ENCODE data around the gene USF3.

Gene USF3

GRCh38 chr3:113659996-113660395, 36.4 kb downstream of the USF3 start:
- TF ChIP-seq EZH2phosphoT487 (IDR thresholded peaks at IDR 0.05; ENCODE audit: borderline replicate concordance) (no peak), CTCF (conservative IDR thresholded peaks at IDR 0.05; ENCODE audit: low read length) (no peak)
- no peaks in the 10 kb centered on the region for H3K27me3 ChIP-seq (ENCODE audit: insufficient read depth, low read length, poor library complexity, severe bottlenecking)
- no peak overlapping the region for H3K4me2 ChIP-seq (ENCODE audit: low read depth, low read length, poor library complexity, severe bottlenecking)
- no peak overlapping the region for H3K4me3 ChIP-seq (ENCODE audit: low read length, poor library complexity, severe bottlenecking)
- H3K9ac ChIP-seq (ENCODE audit: low read depth, low read length, poor library complexity, severe bottlenecking), result no peak overlapping the region
- no peaks in the 10 kb centered on the region for H3K79me2 ChIP-seq (ENCODE audit: insufficient read depth, low read length)
- H3K36me3 ChIP-seq (ENCODE audit: insufficient read depth, low read length), result peaks cover 56% of the 10 kb centered on the region
- H3K4me1 ChIP-seq (ENCODE audit: insufficient read depth, low read length, poor library complexity, severe bottlenecking), result peaks cover 2% of the 10 kb centered on the region
- no peak overlapping the region for H2AFZ ChIP-seq (ENCODE audit: low read length)
- H3K9me3 ChIP-seq (ENCODE audit: insufficient read depth, low read depth, low read length), result no peaks in the 10 kb centered on the region
- no peaks in the 10 kb centered on the region for H4K20me1 ChIP-seq (ENCODE audit: insufficient read depth, low read length, poor library complexity, severe bottlenecking)
- no peaks in the 10 kb centered on the region for H3F3A ChIP-seq (ENCODE audit: low read depth)
- H3K9me2 ChIP-seq (replicated peaks; ENCODE audit: low read depth, low read length), result no peaks in the 10 kb centered on the region

- Histone ChIP-seq H2AFZ (ENCODE audit: low read length) (no peak overlapping the region), H3K9me3 (ENCODE audit: insufficient read depth, low read depth, low read length) (no peaks in the 10 kb centered on the region), H3K9ac (ENCODE audit: low read depth, low read length, poor library complexity, severe bottlenecking) (no peak overlapping the region), H3K4me3 (ENCODE audit: low read length, poor library complexity, severe bottlenecking) (no peak overlapping the region), H3K27me3 (ENCODE audit: insufficient read depth, low read length, poor library complexity, severe bottlenecking) (no peaks in the 10 kb centered on the region), H3K36me3 (ENCODE audit: insufficient read depth, low read length) (peaks cover 53% of the 10 kb centered on the region), H3K4me2 (ENCODE audit: low read depth, low read length, poor library complexity, severe bottlenecking) (no peak overlapping the region), H3F3A (ENCODE audit: low read depth) (no peaks in the 10 kb centered on the region), H3K79me2 (ENCODE audit: insufficient read depth, low read length) (no peaks in the 10 kb centered on the region), H4K20me1 (ENCODE audit: insufficient read depth, low read length, poor library complexity, severe bottlenecking) (no peaks in the 10 kb centered on the region), H3K4me1 (ENCODE audit: insufficient read depth, low read length, poor library complexity, severe bottlenecking) (no peaks in the 10 kb centered on the region), H3K9me2 (replicated peaks; ENCODE audit: low read depth, low read length) (no peaks in the 10 kb centered on the region)
- no peak for TF ChIP-seq EZH2phosphoT487 (IDR thresholded peaks at IDR 0.05; ENCODE audit: borderline replicate concordance)
- no peak for TF ChIP-seq CTCF (conservative IDR thresholded peaks at IDR 0.05; ENCODE audit: low read length)
Measured at GRCh38 chr3:113659101-113659541, 37.3 kb downstream of the USF3 start.

- H4K20me1 ChIP-seq (ENCODE audit: insufficient read depth, low read length, poor library complexity, severe bottlenecking), result no peaks in the 10 kb centered on the region
Measured at GRCh38 chr3:113658107-113658506, 38.3 kb downstream of the USF3 start.

More at GRCh38 chr3:113658107-113658506, 38.3 kb downstream of the USF3 start:
- Histone ChIP-seq H2AFZ (ENCODE audit: low read length) (no peak overlapping the region), H3K9me3 (ENCODE audit: insufficient read depth, low read depth, low read length) (no peaks in the 10 kb centered on the region), H3K9me2 (replicated peaks; ENCODE audit: low read depth, low read length) (no peaks in the 10 kb centered on the region), H3K9ac (ENCODE audit: low read depth, low read length, poor library complexity, severe bottlenecking) (no peak overlapping the region), H3K79me2 (ENCODE audit: insufficient read depth, low read length) (no peaks in the 10 kb centered on the region), H3K4me3 (ENCODE audit: low read length, poor library complexity, severe bottlenecking) (no peak overlapping the region), H3K27me3 (ENCODE audit: insufficient read depth, low read length, poor library complexity, severe bottlenecking) (no peaks in the 10 kb centered on the region), H3K36me3 (ENCODE audit: insufficient read depth, low read length) (peaks cover 43% of the 10 kb centered on the region), H3F3A (ENCODE audit: low read depth) (no peaks in the 10 kb centered on the region), H3K4me1 (ENCODE audit: insufficient read depth, low read length, poor library complexity, severe bottlenecking) (no peaks in the 10 kb centered on the region), H3K4me2 (ENCODE audit: low read depth, low read length, poor library complexity, severe bottlenecking) (no peak overlapping the region)
- TF ChIP-seq CTCF (conservative IDR thresholded peaks at IDR 0.05; ENCODE audit: low read length) (no peak), EZH2phosphoT487 (IDR thresholded peaks at IDR 0.05; ENCODE audit: borderline replicate concordance) (no peak)
